H9 (cell line): ENCODE results near the gene LSP1. TPM values are rescaled to one million over a fixed set of nuclear protein-coding genes. Genes with fewer than 3 reads are reported as not detected.

Source experiments
- DNase-seq: peaks from one replicate; pipeline ENCODE4 v3.0.0-alpha.2; 2017
- H2AFZ ChIP-seq: one replicate; pipeline ENCODE4 v1.6.1; 2013; ENCODE audit warnings: mild to moderate bottlenecking, low read length, control low read depth, moderate library complexity
- H2AK5ac ChIP-seq: 2 replicates; pipeline ENCODE4 v1.6.1; 2013; ENCODE audit warnings: low read length, control low read depth, mixed read lengths; ENCODE audit not compliant: insufficient read length
- H2BK120ac ChIP-seq: one replicate; pipeline ENCODE4 v1.6.1; 2013; ENCODE audit warnings: low read depth, mild to moderate bottlenecking, low read length, control low read depth, inconsistent platforms; ENCODE audit not compliant: poor library complexity, severe bottlenecking
- H2BK12ac ChIP-seq: 2 replicates; pipeline ENCODE4 v1.6.1; 2013; ENCODE audit warnings: low read length, control low read depth, mixed read lengths, low read depth; ENCODE audit not compliant: insufficient read length
- H2BK15ac ChIP-seq: 2 replicates; pipeline ENCODE4 v1.6.1; 2013; ENCODE audit warnings: low read depth, low read length, control low read depth
- H2BK20ac ChIP-seq: one replicate; pipeline ENCODE4 v1.6.1; 2013; ENCODE audit warnings: low read depth, mild to moderate bottlenecking, low read length, control low read depth, inconsistent platforms; ENCODE audit not compliant: poor library complexity, severe bottlenecking
- H2BK5ac ChIP-seq: 2 replicates; pipeline ENCODE4 v1.6.1; 2013; ENCODE audit warnings: low read length, control low read depth, mixed read lengths; ENCODE audit not compliant: insufficient read length
- H3K14ac ChIP-seq: 2 replicates; pipeline ENCODE4 v1.6.1; 2013; ENCODE audit warnings: low read length, control low read depth; ENCODE audit not compliant: insufficient read depth
- H3K18ac ChIP-seq: 2 replicates; pipeline ENCODE4 v1.6.1; 2013; ENCODE audit warnings: low read depth, mild to moderate bottlenecking, mixed read lengths, low read length, control low read depth; ENCODE audit not compliant: insufficient read length
- H3K23ac ChIP-seq: 2 replicates; pipeline ENCODE4 v1.6.1; 2013; ENCODE audit warnings: low read length, control low read depth, mixed read lengths, low read depth; ENCODE audit not compliant: insufficient read length
- H3K23me2 ChIP-seq: 2 replicates; pipeline ENCODE4 v1.6.1; 2013; ENCODE audit warnings: low read depth, mild to moderate bottlenecking, mixed read lengths, low read length, control low read depth; ENCODE audit not compliant: insufficient read length, poor library complexity, severe bottlenecking
- H3K27ac ChIP-seq: 2 replicates; pipeline ENCODE4 v1.5.1; 2013; ENCODE audit warnings: low read length, control low read depth, mixed read lengths, low read depth; ENCODE audit not compliant: insufficient read length
- H3K27me3 ChIP-seq: 2 replicates; pipeline ENCODE4 v1.6.1; 2013; ENCODE audit warnings: low read length, control low read depth, inconsistent platforms; ENCODE audit not compliant: insufficient read depth
- H3K4ac ChIP-seq: 2 replicates; pipeline ENCODE4 v1.6.1; 2013; ENCODE audit warnings: low read depth, mild to moderate bottlenecking, control low read depth, inconsistent platforms, low read length, moderate library complexity
- H3K4me1 ChIP-seq: 2 replicates; pipeline ENCODE4 v1.6.1; 2013; ENCODE audit warnings: low read length, control low read depth, inconsistent platforms; ENCODE audit not compliant: insufficient read depth
- H3K4me2 ChIP-seq: 2 replicates; pipeline ENCODE4 v1.6.1; 2013; ENCODE audit warnings: low read length, control low read depth, mixed read lengths; ENCODE audit not compliant: insufficient read length, insufficient read depth
- H3K56ac ChIP-seq: 2 replicates; pipeline ENCODE4 v1.6.1; 2013; ENCODE audit warnings: low read depth, mild to moderate bottlenecking, mixed read lengths, low read length, control low read depth; ENCODE audit not compliant: insufficient read length
- H3K79me1 ChIP-seq: 2 replicates; pipeline ENCODE4 v1.6.1; 2013; ENCODE audit warnings: low read depth, mild to moderate bottlenecking, moderate library complexity, low read length, control low read depth, inconsistent platforms; ENCODE audit not compliant: insufficient read depth, poor library complexity, severe bottlenecking
- H3K79me2 ChIP-seq: 2 replicates; pipeline ENCODE4 v1.6.1; 2013; ENCODE audit warnings: low read length, control low read depth, inconsistent platforms; ENCODE audit not compliant: insufficient read depth
- H3K9ac ChIP-seq: 2 replicates; pipeline ENCODE4 v1.6.1; 2013; ENCODE audit warnings: low read length, control low read depth, mixed read lengths; ENCODE audit not compliant: insufficient read length; ENCODE audit errors: extremely low read depth
- H3K9me3 ChIP-seq: one replicate; pipeline ENCODE4 v1.6.1; 2013; ENCODE audit warnings: low read depth, low read length, inconsistent platforms; ENCODE audit not compliant: control insufficient read depth
- H3T11ph ChIP-seq: one replicate; pipeline ENCODE4 v1.6.1; 2013; ENCODE audit warnings: mild to moderate bottlenecking, low read length, control low read depth, inconsistent platforms
- H4K20me1 ChIP-seq: one replicate; pipeline ENCODE4 v1.6.1; 2013; ENCODE audit not compliant: control insufficient read depth, insufficient read length, insufficient read depth
- H4K5ac ChIP-seq: 2 replicates; pipeline ENCODE4 v1.6.1; 2013; ENCODE audit warnings: low read depth, mild to moderate bottlenecking, mixed read lengths, low read length, control low read depth; ENCODE audit not compliant: insufficient read length
- H4K8ac ChIP-seq: replicated peaks from 2 replicates; pipeline ENCODE4 v1.6.1; 2013; ENCODE audit warnings: low read length, control low read depth, mixed read lengths, low read depth; ENCODE audit not compliant: insufficient read length
- H4K91ac ChIP-seq: 2 replicates; pipeline ENCODE4 v1.6.1; 2013; ENCODE audit warnings: low read depth, mild to moderate bottlenecking, moderate library complexity, mixed read lengths, low read length, control low read depth; ENCODE audit not compliant: insufficient read length
- H3K27ac Mint-ChIP-seq, 3 experiments: 2 replicates in 2 of 3; 3 replicates in 1 of 3; pipeline ENCODE4 v1.8.0; 2020 to 2021; ENCODE audit warnings: mixed read lengths in 3 of 3, mild to moderate bottlenecking in 1 of 3, moderate library complexity in 1 of 3
- H3K27me3 Mint-ChIP-seq: 2 replicates; pipeline ENCODE4 v1.8.0; 2021; ENCODE audit warnings: low read depth, mild to moderate bottlenecking, moderate library complexity, mixed read lengths
- H3K36me3 Mint-ChIP-seq, 3 experiments: 2 replicates in 2 of 3; 3 replicates in 1 of 3; pipeline ENCODE4 v1.8.0; 2020 to 2021; ENCODE audit warnings: low read depth in 3 of 3, mixed read lengths in 3 of 3; ENCODE audit not compliant: insufficient read depth in 1 of 3
- H3K4me1 Mint-ChIP-seq, 2 experiments: 2 replicates each; pipeline ENCODE4 v1.8.0; 2020; ENCODE audit warnings: mixed read lengths in 2 of 2
- H3K4me3 Mint-ChIP-seq, 2 experiments: 2 replicates in 1 of 2; 3 replicates in 1 of 2; pipeline ENCODE4 v1.8.0; 2020 to 2021; ENCODE audit warnings: mild to moderate bottlenecking in 2 of 2, mixed read lengths in 2 of 2, moderate library complexity in 1 of 2
- H3K9me3 Mint-ChIP-seq, 2 experiments: 2 replicates in 1 of 2; 3 replicates in 1 of 2; pipeline ENCODE4 v1.8.0; 2020; ENCODE audit warnings: mild to moderate bottlenecking in 2 of 2, mixed read lengths in 2 of 2, moderate library complexity in 1 of 2
- WGBS: extraction: QIAGEN DNeasy Blood & Tissue Kit; methylation state at CpG from one replicate; pipeline ENCODE4 v1.1.7; 2013; ENCODE audit warnings: missing lambda C conversion rate, low lambda C conversion rate, mixed read lengths; ENCODE audit not compliant: insufficient read length; ENCODE audit errors: extremely low coverage; 5-methylcytosine and 5-hydroxymethylcytosine counted together
- total RNA-seq: library from RNA; stranded (reverse); gene quantifications from 2 replicates; pipeline ENCODE4 v1.2.1, GENCODE V29; 2021
- TF ChIP-seq, protein P1 (sequence below): fragments of 200-600 bp; sonication (generic); conservative IDR thresholded peaks from 3 replicates; pipeline ENCODE4 v1.8.0; 2021; ENCODE audit warnings: antibody characterized with exemption, mild to moderate bottlenecking

LSP1 gene
- total RNA-seq, 1 experiment from 2014 or later = not detected

DNA sequence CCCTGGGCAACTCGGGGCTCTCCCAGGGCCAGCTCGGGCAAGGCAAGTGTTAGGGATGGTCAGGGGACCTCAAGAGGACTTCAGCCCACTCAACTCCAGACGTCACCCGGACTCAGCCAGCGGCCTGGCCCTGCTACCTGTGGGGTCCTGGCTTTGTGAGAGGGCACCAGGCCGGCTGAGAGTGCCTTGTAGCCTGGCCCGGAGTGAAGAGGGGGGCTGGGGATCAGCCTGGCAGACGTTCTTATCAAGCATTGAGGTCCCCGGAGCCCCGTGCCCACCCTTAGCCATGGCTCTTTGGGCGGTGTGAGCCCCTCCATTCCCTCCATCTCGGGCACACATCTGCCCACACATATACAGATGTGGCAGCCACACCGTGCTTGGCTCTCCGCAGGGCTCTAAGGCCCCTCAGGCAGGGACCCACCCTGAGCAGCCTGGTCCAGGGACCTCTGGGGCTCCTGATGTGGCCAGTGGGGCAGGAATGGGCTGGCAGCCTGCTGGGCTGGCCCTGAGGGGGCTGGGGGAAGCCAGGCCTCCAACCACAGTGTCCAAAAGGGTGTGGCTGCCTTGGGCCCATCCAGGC, 15.3 kb downstream of the LSP1 start:
- Histone ChIP-seq H2AK5ac (no peak overlapping the region), H3K4me2 (no peak overlapping the region), H2BK20ac (no peak overlapping the region), H3K56ac (no peak overlapping the region), H3K14ac (no peak overlapping the region; the same call in 1 of the 2 replicates), H2BK12ac (no peak overlapping the region), H3K27ac (no peak overlapping the region), H3K79me1 (no peaks in the 10 kb centered on the region), H3K23me2 (no peaks in the 10 kb centered on the region), H3K9ac (no peak overlapping the region), H2BK120ac (no peak overlapping the region), H3K4ac (no peak overlapping the region), H3K79me2 (no peaks in the 10 kb centered on the region), H4K8ac (no peak overlapping the region), H3K23ac (no peak overlapping the region), H3K4me1 (peaks cover 2% of the 10 kb centered on the region; the same call in 1 of the 2 replicates), H4K20me1 (no peaks in the 10 kb centered on the region), H2BK15ac (no peak overlapping the region), H4K91ac (no peak overlapping the region), H2AFZ (no peak overlapping the region), H3T11ph (no peak overlapping the region), H3K27me3 (no peaks in the 10 kb centered on the region), H4K5ac (no peak overlapping the region), H3K9me3 (no peaks in the 10 kb centered on the region), H3K18ac (no peak overlapping the region), H2BK5ac (no peak overlapping the region)
- no peak for DNase-seq
- peaks cover 29% of the 10 kb centered on the region for H3K27me3 Mint-ChIP-seq
- peak overlapping the region in 1 of 3 experiments; percentile 87; a peak in 1 of 7 replicates for H3K27ac Mint-ChIP-seq
- TF ChIP-seq, protein P1, sequence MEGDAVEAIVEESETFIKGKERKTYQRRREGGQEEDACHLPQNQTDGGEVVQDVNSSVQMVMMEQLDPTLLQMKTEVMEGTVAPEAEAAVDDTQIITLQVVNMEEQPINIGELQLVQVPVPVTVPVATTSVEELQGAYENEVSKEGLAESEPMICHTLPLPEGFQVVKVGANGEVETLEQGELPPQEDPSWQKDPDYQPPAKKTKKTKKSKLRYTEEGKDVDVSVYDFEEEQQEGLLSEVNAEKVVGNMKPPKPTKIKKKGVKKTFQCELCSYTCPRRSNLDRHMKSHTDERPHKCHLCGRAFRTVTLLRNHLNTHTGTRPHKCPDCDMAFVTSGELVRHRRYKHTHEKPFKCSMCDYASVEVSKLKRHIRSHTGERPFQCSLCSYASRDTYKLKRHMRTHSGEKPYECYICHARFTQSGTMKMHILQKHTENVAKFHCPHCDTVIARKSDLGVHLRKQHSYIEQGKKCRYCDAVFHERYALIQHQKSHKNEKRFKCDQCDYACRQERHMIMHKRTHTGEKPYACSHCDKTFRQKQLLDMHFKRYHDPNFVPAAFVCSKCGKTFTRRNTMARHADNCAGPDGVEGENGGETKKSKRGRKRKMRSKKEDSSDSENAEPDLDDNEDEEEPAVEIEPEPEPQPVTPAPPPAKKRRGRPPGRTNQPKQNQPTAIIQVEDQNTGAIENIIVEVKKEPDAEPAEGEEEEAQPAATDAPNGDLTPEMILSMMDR = no peak
- H3K36me3 Mint-ChIP-seq = no peaks in the 10 kb centered on the region
- no CpG with 5 or more reads among the region's 14 CpGs for WGBS
- H3K9me3 Mint-ChIP-seq = no peaks in the 10 kb centered on the region; a peak in 1 of 5 replicates
- H3K4me3 Mint-ChIP-seq = no peak overlapping the region
- H3K4me1 Mint-ChIP-seq = peaks cover 7 to 15% of the 10 kb centered on the region in 2 experiments
